ENCODE results near the gene ZBTB49.

ZBTB49 gene

GRCh38 chr4:4284827-4285618 lies 5.0 kb upstream of the ZBTB49 start:
- DNase-seq (ENCODE audit: low read depth in 2 of 2): no peak

DNA sequence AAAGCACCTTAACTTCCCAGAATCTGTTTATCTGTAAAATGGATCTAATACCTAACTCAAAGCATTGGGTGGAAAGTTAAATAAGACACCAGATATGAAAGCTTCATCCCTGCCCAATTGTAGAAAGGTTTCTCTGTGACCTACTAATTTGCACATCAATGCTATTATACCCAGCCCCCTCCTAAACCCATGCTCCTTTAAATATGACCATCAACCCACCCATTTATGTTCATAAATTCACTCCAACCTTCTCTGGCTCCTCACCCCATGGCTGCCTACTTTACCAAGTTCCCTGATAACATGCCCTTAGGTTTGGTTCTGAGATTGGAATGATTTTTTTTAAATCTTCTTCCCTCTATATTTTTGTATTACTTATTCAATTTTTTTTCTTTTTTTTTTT lies 2.0 kb upstream of the ZBTB49 start:
- no peak for DNase-seq (ENCODE audit: low read depth in 2 of 2)

DNA sequence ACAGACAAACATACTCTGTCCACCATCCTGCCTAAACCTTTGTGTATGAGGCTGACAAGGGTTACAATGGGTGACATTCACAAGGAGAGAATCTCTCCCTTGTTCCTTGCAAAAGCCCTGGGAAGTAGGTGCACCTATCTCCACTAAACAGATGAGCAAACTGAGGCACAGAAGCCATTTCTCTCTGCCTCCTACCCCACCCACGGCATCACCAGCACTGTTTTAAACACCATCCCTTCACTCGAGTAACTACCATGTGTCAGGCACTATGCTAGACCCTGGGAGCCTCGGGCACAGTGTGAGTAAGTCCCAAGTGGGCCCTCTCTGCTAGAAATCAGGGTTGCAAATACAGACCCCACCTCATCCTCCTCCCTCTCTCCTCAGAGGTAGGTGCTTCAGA lies 996 bp upstream of the ZBTB49 start:
- DNase-seq (ENCODE audit: low read depth in 2 of 2): no peak

DNA sequence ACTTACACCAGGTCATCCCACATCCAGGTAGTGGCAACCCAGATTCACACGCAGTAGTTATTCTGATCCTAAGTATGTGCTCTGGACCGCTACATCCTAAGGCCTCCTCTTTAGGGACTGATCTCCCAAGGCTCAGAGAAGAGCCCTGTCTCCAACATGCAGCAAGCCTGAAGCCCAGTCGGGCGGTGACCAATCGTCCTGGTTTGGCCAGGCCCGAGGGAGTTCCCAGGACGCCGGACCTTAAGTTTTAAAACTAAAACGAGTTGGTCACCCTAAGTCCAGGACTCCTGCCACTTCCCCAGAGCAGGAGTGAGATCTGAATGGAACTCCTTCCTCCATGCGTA lies 482 bp upstream of the ZBTB49 start:
- no peak for DNase-seq (ENCODE audit: low read depth in 2 of 2)

GRCh38 chr4:4293279-4293678 lies 3.2 kb downstream of the ZBTB49 start:
- DNase-seq (ENCODE audit: low read depth in 2 of 2): no peak

- DNase-seq (ENCODE audit: low read depth in 2 of 2): no peak
Measured at GRCh38 chr4:4296283-4296846, 6.3 kb downstream of the ZBTB49 start.

DNA sequence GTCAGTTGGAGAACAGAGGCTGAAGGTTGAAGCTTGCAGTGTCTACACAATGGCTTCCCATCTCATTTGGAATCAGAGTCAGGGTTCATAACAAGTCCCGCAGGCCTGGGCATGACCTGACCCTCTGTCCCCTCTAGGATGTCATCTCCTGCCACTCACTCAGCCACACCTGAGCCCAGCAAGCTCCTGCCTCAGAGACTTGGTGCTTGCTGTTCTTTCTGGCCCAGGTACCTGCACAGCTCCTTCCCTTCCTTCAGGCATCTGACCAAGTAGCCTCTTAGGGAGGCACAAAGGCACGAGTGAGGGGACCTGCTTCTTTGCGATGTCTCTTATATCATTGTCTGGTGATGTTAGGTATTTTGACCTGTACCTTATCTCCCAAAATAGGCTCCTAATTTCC lies 9.0 kb downstream of the ZBTB49 start:
- DNase-seq (ENCODE audit: low read depth in 2 of 2): no peak

- DNase-seq (ENCODE audit: low read depth in 2 of 2): no peak
Measured at GRCh38 chr4:4302001-4302400, 11.9 kb downstream of the ZBTB49 start.

GRCh38 chr4:4302416-4302815 lies 12.4 kb downstream of the ZBTB49 start:
- DNase-seq (ENCODE audit: low read depth in 2 of 2): no peak

DNA sequence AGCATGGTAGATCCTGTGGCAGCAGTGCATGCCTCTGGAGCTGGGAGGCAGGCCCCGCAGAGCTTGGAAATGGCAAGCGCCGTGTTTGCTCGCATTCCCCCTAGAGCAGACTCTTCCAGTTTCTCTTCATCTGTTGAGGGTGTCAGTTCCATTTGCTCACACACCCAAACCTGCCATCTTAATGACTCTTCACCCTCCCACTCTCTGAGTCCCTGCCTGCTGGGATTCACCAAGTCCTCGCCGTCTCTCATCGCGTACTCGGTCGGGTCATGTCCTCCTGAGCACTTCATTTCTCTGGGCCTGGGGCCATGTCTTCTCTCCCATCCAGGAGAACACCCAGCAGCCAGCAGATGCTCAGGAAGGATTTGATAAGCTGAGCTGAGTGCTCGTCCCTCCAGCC lies 16.9 kb downstream of the ZBTB49 start:
- no peak for DNase-seq (ENCODE audit: low read depth in 2 of 2)

DNA sequence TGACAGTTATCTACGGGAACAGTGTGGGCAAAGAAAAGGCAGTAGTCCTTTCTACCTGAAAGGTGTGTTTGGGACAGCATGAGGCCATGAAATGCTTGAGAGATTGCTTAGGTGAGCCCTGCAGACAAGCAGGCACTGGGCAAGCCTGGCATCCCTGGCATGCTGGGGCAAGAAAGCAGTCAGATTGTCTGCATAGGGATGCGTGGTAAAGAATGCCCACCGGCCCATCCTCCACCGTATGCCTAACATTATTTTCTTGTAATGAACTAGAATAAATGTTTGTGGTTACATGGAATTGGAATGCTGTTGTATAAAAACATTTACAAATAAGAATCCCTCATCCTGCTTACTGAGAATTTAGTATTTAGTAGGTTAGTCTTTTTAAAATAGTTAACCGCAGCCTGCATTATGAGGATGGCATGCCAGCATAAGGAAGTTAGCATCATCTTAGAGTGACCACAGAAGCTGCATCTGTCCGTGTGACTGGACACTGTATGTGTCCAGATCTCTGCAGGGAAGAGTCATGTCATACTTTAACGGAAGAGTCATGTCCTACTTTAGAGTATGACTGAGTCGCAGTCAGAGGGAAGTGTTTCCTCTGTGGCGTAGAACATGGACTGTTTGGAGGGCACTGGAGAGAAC lies 18.9 kb downstream of the ZBTB49 start:
- DNase-seq (ENCODE audit: low read depth in 2 of 2): no peak

DNA sequence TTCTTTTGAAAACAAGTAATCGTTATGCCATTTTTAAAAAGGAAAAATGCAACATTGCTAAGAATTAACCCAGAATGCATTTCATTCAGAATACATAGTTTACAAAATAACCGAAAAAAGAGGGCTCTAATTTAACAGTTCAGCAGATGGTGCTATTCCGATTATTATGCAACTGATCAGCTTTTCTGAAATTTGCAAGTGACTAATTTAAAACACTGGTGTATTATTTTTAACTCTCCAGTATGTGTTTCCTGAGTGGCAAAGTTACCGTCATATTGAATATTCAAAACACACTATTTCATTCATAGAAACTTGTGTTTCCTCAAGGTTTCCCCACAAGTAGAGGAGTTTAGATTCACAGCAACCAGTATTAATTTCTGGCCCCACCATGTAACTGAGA lies 21.1 kb downstream of the ZBTB49 start:
- DNase-seq (ENCODE audit: low read depth in 2 of 2): no peak

- DNase-seq (ENCODE audit: low read depth in 2 of 2): no peak
Measured at GRCh38 chr4:4315461-4316149, 25.6 kb downstream of the ZBTB49 start.

DNA sequence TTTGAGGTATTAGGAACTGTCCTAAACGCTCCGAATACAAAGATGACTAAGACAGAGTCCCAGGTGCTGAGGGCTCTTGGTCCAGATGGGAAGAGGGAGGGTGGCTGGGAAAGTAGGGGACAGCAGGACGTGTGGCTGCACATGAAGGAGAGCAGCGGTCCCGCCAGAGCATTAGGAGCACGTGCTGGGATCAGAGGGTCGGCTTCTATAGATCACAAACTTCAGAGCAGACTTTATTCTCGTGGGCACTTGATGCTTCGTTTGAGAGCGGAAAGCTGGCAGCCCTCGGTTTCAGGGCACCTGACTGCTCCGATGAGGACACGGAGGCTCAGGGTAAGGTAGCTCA lies 26.1 kb downstream of the ZBTB49 start:
- no peak for DNase-seq (ENCODE audit: low read depth in 2 of 2)

GRCh38 chr4:4317496-4318232 lies 27.6 kb downstream of the ZBTB49 start:
- DNase-seq (ENCODE audit: low read depth in 2 of 2): no peak

DNA sequence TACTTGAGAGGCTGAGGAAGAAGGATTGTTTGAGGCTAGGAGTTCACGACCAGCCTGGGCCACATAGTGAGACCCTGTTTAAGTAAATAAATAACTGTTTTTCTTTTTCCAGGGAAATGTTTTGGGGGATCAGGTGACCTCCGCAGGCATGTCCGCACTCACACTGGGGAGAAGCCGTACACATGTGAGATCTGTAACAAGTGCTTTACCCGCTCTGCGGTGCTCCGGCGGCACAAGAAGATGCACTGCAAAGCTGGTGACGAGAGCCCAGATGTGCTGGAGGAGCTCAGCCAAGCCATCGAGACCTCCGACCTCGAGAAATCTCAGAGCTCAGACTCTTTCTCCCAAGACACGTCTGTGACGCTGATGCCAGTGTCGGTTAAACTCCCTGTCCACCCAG lies 30.5 kb downstream of the ZBTB49 start:
- no peak for DNase-seq (ENCODE audit: low read depth in 2 of 2)

DNA sequence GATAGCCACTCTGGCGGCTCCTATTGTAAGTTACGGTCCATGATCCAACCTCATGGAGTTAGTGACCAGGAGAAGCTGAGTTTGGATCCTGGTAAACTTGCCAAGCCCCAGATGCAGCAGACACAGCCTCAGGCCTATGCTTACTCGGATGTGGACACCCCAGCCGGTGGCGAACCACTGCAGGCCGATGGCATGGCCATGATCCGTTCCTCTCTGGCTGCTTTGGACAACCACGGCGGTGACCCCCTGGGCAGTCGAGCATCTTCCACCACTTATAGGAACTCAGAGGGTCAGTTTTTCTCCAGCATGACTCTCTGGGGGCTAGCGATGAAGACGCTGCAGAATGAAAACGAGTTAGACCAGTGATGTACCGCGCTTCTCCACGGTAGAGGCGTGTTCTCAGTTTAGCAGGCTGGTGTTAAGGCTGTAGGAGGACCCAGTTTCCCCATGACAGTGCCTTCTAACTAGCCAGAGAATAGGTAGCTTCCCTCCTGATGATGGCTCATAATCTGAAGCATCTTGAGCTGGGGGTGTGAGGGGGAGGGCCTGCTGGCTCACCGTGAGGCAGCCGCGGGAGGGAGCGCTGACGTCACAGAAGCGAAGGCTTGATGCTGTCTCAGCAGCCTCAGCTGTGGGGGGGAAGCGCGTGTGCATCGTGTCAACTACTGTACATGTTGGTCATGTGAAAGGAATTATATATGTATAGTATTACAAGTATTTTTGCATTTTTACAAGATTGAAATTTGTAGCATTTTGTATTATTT lies 31.1 kb downstream of the ZBTB49 start:
- no peak for DNase-seq (ENCODE audit: low read depth in 2 of 2)

DNA sequence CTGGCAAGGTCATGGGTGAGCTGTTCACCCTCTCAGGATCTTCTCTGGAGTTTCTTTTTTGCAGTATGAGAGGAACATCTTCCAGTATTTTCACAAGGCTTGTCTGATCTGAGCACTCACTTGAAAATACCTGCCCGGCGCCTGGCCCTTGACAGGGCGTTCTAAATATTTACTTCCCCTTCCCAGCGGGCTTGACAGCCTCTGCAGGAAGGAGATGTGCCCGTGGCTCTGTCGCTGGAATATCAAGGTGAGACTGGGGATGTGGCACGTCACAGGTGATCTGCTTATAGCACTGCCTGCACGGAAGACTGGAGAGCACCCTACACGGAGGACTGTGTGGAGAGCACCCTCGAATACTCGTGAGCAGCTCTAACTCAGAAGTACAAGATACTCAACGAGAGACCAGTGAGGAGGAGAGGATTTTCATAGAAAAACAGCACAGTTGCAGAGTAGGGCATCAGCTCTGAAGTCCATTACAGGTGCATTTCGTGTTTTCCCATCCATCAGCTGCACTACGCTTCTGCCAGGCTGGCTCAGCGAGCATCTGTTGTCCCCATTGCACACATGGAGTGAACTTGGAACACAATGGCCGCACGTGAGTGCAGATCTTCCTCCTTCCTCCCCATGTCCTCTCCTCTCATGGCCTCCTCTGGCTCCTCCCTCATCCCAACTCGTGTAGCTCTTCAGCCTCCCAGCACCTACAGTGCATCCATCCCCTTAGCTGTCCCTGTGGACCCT lies 32.1 kb downstream of the ZBTB49 start:
- DNase-seq (ENCODE audit: low read depth in 2 of 2): no peak

DNA sequence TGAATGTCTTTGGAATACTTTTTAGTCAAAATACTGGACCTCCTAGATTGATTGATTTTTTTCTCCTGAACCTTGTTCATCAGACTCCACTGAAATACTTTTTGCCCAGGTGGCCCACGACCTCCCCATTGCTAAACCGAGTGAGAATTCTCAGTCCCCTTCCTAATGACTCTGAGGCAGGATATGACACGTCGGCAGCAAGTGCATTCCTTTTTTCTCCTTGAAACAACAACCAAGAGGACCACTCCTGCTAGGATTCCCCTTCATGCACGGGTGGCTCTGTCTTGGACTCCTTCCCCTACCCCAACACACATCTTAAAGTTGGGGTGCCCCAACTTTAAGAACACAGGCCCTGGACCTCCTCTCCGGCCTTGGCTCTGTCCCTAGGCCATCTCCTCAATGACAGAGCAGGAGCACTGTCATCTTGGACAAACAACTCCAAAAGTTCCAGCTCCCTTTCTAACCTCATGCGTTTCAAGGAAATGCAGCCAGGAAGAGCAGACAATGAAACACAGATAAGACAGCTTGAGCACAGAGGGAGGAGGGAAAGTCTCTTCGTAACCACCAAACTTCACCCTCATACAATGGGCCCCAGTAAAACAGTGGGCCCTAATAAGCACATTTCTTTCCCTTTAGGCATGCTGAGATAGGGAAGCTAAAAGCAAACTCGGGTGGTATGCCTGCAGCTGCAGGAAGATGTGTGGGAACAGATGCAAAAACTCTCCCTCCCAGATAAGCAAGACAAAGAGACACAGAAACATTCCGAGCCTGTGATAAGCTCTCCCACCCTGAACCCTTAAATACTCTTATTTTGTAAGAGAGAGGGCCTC lies 33.9 kb downstream of the ZBTB49 start:
- DNase-seq (ENCODE audit: low read depth in 2 of 2): no peak

DNA sequence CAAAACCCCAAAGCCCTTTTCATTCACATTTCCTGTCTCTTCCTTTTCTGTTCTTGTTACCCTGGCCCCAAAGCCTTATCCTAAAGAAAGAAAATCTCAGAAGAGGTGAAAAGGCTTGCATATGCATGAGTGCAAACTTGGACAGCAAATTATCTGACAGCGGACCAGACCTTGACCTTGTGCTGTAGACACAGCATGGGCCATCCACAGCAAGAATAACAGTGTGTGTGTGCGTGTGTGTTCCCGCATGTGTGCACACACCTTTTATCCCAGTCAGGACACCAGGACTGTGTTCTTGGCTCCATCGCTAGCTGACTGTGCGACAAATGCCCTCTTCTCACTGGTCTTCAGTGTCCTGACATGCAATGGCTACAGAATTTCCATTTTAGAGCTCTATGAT lies 35.3 kb downstream of the ZBTB49 start:
- no peak for DNase-seq (ENCODE audit: low read depth in 2 of 2)

All from stimulated activated CD8-positive, alpha-beta memory T cell treated with anti-CD3 and anti-CD28 coated beads, Interleukin-7, amount 100 ng/mL, for 4 hours (primary cell).